ENCODE measurements around the gene NTMT2. TPM values are rescaled to one million over a fixed set of nuclear protein-coding genes. Genes with fewer than 3 reads are reported as not detected.
A peak's percentile ranks its signal among the peaks of the same experiment; 100 is the strongest.

NTMT2 gene
- total RNA-seq, 1 experiment from 2014 or later, result not detected

DNA sequence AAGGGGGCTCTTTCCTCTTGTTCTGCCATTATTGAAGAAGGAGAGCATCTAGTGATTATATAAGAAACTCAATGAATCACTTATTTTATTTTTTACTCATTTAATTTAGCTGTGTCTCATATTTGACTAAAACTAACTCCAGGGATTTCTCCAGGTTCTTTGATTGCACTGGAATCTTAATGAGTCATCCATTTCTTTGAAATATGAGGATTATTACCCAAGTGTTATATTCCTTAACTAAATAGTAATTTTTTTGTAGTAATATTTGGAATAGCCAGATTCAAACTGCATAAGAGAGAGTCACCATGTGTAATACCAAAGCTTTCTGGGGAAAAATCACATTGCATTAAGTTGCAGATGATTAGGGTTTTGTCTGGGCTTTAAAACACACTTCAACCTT is 59.5 kb downstream of the NTMT2 start:
- DNase-seq (ENCODE audit: low read depth), result no peak

- no peak for DNase-seq (ENCODE audit: low read depth)
Observed at GRCh38 chr1:170209125-170209524, 63.4 kb downstream of the NTMT2 start.

GRCh38 chr1:170210142-170210541 is 64.4 kb downstream of the NTMT2 start:
- DNase-seq (ENCODE audit: low read depth), result no peak

- no peak for DNase-seq (ENCODE audit: low read depth)
Observed at GRCh38 chr1:170213596-170213995, 67.8 kb downstream of the NTMT2 start.

DNA sequence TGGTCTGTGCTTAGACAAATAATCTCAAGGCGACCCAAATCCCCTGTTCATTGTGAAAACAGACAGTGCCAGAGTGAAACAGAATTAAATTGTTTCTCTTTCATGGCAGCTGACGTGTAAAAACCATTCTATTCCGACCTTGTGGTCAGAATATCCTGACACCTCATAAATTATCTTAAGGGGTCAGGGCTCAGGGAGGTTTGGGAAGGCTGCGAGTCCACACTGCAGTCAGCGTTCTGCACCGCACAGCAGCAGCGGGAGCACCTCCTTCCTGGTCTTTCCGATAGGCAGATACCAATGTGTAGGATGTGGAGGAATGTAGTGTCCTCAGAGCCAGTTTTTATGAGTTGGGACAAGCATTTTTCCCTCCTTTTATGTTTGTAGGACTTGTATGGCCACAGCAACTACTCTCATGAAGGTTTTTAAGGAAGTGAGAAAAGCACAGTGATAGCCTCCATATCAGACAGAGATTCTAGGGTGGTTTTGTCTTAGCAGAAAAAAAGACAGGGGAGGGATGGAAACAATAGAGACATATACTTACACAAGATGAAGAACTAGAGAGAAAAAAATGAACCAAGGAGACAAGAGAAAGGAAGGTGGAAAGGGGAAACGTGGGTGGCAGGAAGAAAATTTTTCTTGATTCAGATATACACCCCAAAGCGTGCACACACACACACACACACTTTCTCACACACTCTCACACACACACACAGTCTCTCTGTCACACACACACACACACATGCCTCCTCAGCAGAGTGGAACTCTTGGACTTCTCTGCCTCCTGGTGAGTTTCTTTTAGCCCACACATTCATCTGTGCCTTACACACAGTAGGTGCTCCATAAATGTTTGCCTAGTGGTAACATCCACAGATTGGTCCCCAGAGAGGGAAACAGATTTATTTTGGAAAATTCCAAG is 68.6 kb downstream of the NTMT2 start:
- peak; percentile 32 for DNase-seq (ENCODE audit: low read depth)

DNA sequence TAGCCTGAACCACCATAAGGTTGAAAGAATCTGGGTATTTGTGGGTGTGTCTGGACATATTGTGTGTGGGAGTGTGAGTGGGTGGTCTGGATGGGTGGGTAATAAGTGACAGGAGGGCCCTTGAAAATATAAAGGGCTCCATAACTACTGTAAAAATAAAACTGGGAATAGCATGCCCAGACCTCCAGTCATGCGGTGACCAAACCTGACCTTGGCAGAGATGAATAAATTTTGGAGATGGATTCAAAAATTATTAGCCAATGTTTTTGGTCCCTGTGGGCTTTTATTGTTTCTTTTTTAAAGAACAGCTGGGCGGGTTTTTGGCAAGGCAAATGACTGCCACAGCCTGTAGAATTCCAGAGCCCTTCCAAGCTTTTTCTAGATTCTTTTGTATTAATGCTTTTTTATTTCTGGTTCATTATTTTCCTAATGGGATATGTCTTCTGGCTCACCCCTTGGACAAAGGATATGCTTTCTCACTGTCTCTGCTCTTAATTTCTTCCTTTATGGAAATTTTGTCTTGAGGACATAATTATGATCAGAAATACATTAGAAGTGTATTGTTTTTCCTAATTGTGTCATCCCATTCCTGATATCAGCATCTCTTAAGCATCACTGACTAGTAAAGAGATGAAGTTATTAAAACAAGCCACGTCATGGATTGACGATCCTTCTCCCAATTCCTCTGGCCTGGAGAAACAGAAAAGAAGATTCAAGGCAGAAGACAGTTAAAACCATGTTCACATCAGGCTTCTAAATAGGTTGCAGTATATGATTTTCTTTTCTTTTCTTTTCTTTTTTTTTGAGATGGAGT is 69.5 kb downstream of the NTMT2 start:
- DNase-seq (ENCODE audit: low read depth), result no peak

DNA sequence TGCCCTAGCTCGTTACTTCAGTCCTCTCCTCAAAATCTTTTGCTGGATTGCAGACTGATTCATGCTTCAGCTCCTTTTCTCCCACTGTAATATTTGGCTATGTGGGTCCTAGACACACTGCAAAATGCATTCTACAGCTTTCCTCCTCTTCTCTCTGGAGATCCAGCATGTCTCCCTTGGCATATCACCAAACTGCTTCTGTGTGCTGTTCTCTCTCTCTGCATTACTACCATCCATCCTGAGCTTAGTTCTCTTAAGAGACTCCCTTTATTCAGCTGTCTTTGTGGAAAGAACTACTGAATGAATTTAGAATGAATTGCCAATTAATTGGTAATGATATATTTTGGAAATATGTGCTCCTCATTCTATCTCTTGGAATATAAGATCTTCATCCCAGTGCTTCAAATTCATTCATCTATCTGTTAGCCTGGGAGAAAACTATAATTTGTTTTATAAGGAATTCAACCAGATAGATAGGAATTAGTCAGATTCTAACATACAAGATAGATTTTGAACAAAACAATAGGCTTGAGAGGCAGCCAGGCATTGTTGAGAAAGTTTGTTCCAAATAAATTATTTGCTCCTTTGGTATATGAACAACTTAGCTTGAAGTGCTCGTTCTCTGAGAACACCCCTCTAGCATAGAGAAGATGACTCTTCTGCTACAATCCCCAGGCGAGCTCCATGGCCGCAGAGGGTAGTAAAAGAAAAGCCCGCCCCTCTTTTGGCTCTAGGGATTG is 71.9 kb downstream of the NTMT2 start:
- no peak for DNase-seq (ENCODE audit: low read depth)

- DNase-seq (ENCODE audit: low read depth), result no peak
Observed at GRCh38 chr1:170218257-170218650, 72.5 kb downstream of the NTMT2 start.

Small RNAs within 50 kb of the gene (small RNA-seq; reads per million reads assigned to genes)
- gene MIR3119-2, result not detected

Other genes with a start within 250 kb of the NTMT2 start
- 8.9 and 9.7 TPM in 2 replicates for gene KIFAP3, start 71.3 kb upstream of the NTMT2 start, total RNA-seq (2014; rRNA removed; shearing (Covaris generic))

All from HT1080 (cell line).